Hepatocyte (in vitro differentiated cells): Measurements from ENCODE around the gene COX8A. TPM values are rescaled to one million over a fixed set of nuclear protein-coding genes. Genes with fewer than 3 reads are reported as not detected.

Experiments used
- DNase-seq: peaks from one replicate; pipeline ENCODE4 v3.0.0-alpha.2; 2016; ENCODE audit warnings: low spot score
- H2AFZ ChIP-seq: fragments of 200-600 bp; sonication (generic); 2 replicates; pipeline ENCODE4 v1.6.0; 2016; ENCODE audit warnings: antibody characterized with exemption, mild to moderate bottlenecking
- H3K27ac ChIP-seq: fragments of 200-600 bp; sonication (generic); 2 replicates; pipeline ENCODE4 v1.5.1; 2016; ENCODE audit warnings: mild to moderate bottlenecking
- H3K27me3 ChIP-seq: fragments of 200-600 bp; sonication (generic); 2 replicates; pipeline ENCODE4 v1.6.1; 2016
- H3K36me3 ChIP-seq: fragments of 200-600 bp; sonication (generic); replicated peaks from 2 replicates; pipeline ENCODE4 v1.5.1; 2016; ENCODE audit warnings: low read depth; ENCODE audit not compliant: insufficient read depth
- H3K4me1 ChIP-seq: fragments of 200-600 bp; sonication (generic); 2 replicates; pipeline ENCODE4 v1.5.1; 2016; ENCODE audit warnings: mild to moderate bottlenecking, moderate library complexity; ENCODE audit not compliant: insufficient read depth
- H3K4me2 ChIP-seq: fragments of 200-600 bp; sonication (generic); 2 replicates; pipeline ENCODE4 v1.6.0; 2016
- H3K4me3 ChIP-seq: fragments of 200-600 bp; sonication (generic); 2 replicates; pipeline ENCODE4 v1.5.1; 2016; ENCODE audit warnings: mild to moderate bottlenecking
- H3K79me2 ChIP-seq: fragments of 200-600 bp; sonication (generic); 2 replicates; pipeline ENCODE4 v1.6.0; 2017; ENCODE audit warnings: mild to moderate bottlenecking
- H3K9me2 ChIP-seq: fragments of 200-600 bp; sonication (generic); replicated peaks from 2 replicates; pipeline ENCODE4 v1.6.0; 2017; ENCODE audit warnings: mild to moderate bottlenecking; ENCODE audit not compliant: insufficient read depth
- H3K9me3 ChIP-seq: fragments of 200-600 bp; sonication (generic); 2 replicates; pipeline ENCODE4 v1.5.1; 2016; ENCODE audit warnings: low read depth, mild to moderate bottlenecking
- H4K20me1 ChIP-seq: fragments of 200-600 bp; sonication (generic); 2 replicates; pipeline ENCODE4 v1.6.0; 2016; ENCODE audit warnings: mild to moderate bottlenecking; ENCODE audit not compliant: insufficient read depth, poor library complexity, severe bottlenecking
- CTCF ChIP-seq: fragments of 200-600 bp; sonication (generic); IDR thresholded peaks from 2 replicates; pipeline ENCODE4 v1.5.1; 2016; ENCODE audit warnings: antibody characterized with exemption, mild to moderate bottlenecking; ENCODE audit not compliant: poor library complexity
- EZH2 ChIP-seq: fragments of 200-600 bp; sonication (generic); IDR thresholded peaks from 2 replicates; pipeline ENCODE4 v1.6.1; 2016; ENCODE audit warnings: antibody characterized with exemption, mild to moderate bottlenecking, borderline replicate concordance
- EZH2phosphoT487 ChIP-seq: fragments of 200-600 bp; sonication (generic); IDR thresholded peaks from one replicate; pipeline ENCODE4 v1.6.1; 2018; ENCODE audit warnings: antibody characterized with exemption, mild to moderate bottlenecking, low read depth, moderate library complexity; ENCODE audit not compliant: unreplicated experiment, severe bottlenecking
- WGBS: methylation state at CpG from one replicate; pipeline ENCODE4 v1.1.6; 2016; ENCODE audit warnings: low lambda C conversion rate; ENCODE audit errors: missing lambda C conversion rate; 5-methylcytosine and 5-hydroxymethylcytosine counted together
- polyA plus RNA-seq: library from polyadenylated mRNA; unstranded; fragments of >200 nt; fragmentation: Nextera tagmentation; extraction: Ambion mirVana; gene quantifications from 2 replicates; pipeline ENCODE4 v1.2.1, GENCODE V29; 2016
- total RNA-seq: library from RNA; depleted of rRNA; stranded (reverse); fragments of >200 nt; gene quantifications from 2 replicates; pipeline ENCODE4 v1.2.3, GENCODE V29; 2014

The COX8A gene
- total and polyA plus RNA-seq, 2 experiments from 2014 or later = 430 to 463 TPM

DNA sequence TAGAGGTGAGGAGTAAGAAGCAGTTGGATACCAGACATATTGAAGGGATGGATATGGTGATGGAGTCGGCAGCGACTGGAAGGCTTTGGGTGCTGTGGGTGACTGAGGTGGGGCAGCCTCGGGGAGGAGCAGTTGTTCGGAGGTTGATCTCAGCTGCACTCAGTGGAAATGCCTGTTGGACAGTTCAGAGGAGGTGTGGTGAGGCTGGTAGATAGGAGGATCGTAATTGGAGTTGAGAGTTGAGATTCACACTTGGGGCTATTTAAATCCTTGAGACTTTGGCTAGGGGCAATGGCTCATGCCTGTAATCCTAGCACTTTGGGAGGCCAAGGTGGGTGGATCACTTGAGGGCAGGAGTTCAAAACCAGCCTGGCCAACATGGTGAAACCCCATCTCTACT, 18.7 kb downstream of the COX8A start:
- Histone ChIP-seq H3K9me2 (no peaks in the 10 kb centered on the region), H3K9me3 (no peaks in the 10 kb centered on the region), H3K27ac (no peak overlapping the region), H2AFZ (no peak overlapping the region), H3K4me3 (no peak overlapping the region), H3K27me3 (no peaks in the 10 kb centered on the region), H3K4me2 (no peak overlapping the region), H3K4me1 (no peaks in the 10 kb centered on the region), H4K20me1 (peaks cover 23% of the 10 kb centered on the region), H3K79me2 (peaks cover 33% of the 10 kb centered on the region), H3K36me3 (no peaks in the 10 kb centered on the region)
- no peak for TF ChIP-seq CTCF
- TF ChIP-seq EZH2phosphoT487 = no peak
- no peak for TF ChIP-seq EZH2
- WGBS = 96% methylated on average over 5 of the region's 5 CpGs
- DNase-seq = no peak

DNA sequence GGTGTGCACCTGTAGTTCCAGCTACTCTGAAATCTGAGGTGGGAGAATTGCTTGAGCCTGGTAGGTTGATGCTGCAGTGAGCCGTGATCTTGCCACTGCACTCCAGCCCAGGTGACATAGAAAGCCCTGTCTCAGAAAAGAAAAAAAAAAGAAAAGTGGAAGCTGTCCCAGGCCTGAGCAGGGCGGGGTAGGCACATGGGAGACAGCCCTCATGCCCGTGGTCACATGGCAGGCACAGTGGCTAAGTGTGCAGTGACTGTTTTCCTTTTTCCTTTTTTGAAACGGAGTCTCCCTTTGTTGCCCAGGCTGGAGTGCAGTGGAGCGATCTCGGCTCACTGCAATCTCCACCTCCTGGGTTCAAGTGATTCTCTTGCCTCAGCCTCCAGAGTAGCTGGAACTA, 19.6 kb downstream of the COX8A start:
- Histone ChIP-seq H3K4me1 (peaks cover 5% of the 10 kb centered on the region), H4K20me1 (peaks cover 31% of the 10 kb centered on the region), H3K27me3 (no peaks in the 10 kb centered on the region), H3K36me3 (no peaks in the 10 kb centered on the region), H3K9me2 (no peaks in the 10 kb centered on the region), H3K4me3 (no peak overlapping the region), H3K4me2 (no peak overlapping the region), H3K27ac (no peak overlapping the region), H2AFZ (no peak overlapping the region), H3K79me2 (peaks cover 24% of the 10 kb centered on the region), H3K9me3 (no peaks in the 10 kb centered on the region)
- WGBS = 96% methylated on average over 6 of the region's 6 CpGs
- DNase-seq = no peak
- TF ChIP-seq CTCF (no peak), EZH2 (no peak), EZH2phosphoT487 (no peak)

DNA sequence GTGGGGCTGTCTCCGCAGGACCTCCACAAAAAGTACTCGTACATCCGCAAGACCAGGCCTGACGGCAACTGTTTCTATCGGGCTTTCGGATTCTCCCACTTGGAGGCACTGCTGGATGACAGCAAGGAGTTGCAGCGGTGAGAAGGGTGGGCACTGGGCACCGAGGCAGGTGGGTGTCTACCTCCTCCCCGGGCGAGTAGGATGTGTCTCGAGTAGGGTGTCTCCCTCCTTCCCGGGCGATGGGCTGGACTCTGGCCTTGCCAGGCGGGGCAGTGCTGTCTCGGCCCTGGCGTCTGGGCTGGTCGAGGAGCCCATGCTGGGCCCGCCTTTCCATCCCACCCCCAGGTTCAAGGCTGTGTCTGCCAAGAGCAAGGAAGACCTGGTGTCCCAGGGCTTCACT, 22.1 kb downstream of the COX8A start:
- Histone ChIP-seq H3K27me3 (no peaks in the 10 kb centered on the region), H3K27ac (no peak overlapping the region), H4K20me1 (peaks cover 29% of the 10 kb centered on the region), H3K4me1 (peaks cover 24% of the 10 kb centered on the region), H3K4me3 (no peak overlapping the region), H3K79me2 (peaks cover 5% of the 10 kb centered on the region), H3K9me2 (no peaks in the 10 kb centered on the region), H2AFZ (no peak overlapping the region), H3K4me2 (no peak overlapping the region), H3K36me3 (no peaks in the 10 kb centered on the region), H3K9me3 (no peaks in the 10 kb centered on the region)
- TF ChIP-seq EZH2 (no peak), CTCF (no peak), EZH2phosphoT487 (no peak)
- 98% methylated on average over 17 of the region's 18 CpGs for WGBS
- DNase-seq = no peak

DNA sequence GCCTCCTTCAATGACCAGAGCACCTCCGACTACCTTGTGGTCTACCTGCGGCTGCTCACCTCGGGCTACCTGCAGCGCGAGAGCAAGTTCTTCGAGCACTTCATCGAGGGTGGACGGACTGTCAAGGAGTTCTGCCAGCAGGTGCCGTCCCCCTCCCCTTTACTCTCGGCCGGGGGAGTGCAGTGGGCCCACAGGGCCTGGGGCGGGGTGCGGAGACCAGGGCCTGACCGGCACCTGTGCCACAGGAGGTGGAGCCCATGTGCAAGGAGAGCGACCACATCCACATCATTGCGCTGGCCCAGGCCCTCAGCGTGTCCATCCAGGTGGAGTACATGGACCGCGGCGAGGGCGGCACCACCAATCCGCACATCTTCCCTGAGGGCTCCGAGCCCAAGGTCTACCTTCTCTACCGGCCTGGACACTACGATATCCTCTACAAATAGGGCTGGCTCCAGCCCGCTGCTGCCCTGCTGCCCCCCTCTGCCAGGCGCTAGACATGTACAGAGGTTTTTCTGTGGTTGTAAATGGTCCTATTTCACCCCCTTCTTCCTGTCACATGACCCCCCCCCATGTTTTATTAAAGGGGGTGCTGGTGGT, 22.8 kb downstream of the COX8A start:
- H3K9me2 ChIP-seq = no peaks in the 10 kb centered on the region
- peaks cover 30% of the 10 kb centered on the region for H3K4me1 ChIP-seq
- H3K27me3 ChIP-seq = no peaks in the 10 kb centered on the region
- TF ChIP-seq EZH2 (no peak), EZH2phosphoT487 (no peak)
- H3K4me2 ChIP-seq = no peak overlapping the region
- no peaks in the 10 kb centered on the region for H3K9me3 ChIP-seq
- H3K27ac ChIP-seq = no peak overlapping the region
- H3K4me3 ChIP-seq = no peak overlapping the region
- DNase-seq = no peak
- H4K20me1 ChIP-seq = peaks cover 26% of the 10 kb centered on the region
- 96% methylated on average over 24 of the region's 27 CpGs for whole genome bisulfite sequencing
- no peak overlapping the region for H2AFZ ChIP-seq
- no peaks in the 10 kb centered on the region for H3K79me2 ChIP-seq
- H3K36me3 ChIP-seq = no peaks in the 10 kb centered on the region
